GM23338 (cell line): ENCODE data around the gene CPLANE2. TPM values are rescaled to one million over a fixed set of nuclear protein-coding genes. Genes with fewer than 3 reads are reported as not detected.

Source experiments
- ATAC-seq: fragments of 200-7000 bp; cut with Tn5 transposase; 3 replicates; pipeline ENCODE4 v1.9.1; 2020
- DNase-seq: peaks from one replicate; pipeline ENCODE4 v3.0.0-alpha.2; 2015; ENCODE audit warnings: low spot score
- H2AFZ ChIP-seq: fragments of 200-600 bp; sonication (generic); 2 replicates; pipeline ENCODE4 v1.8.0; 2016; ENCODE audit warnings: antibody characterized with exemption, mild to moderate bottlenecking, moderate library complexity
- H3F3A ChIP-seq: fragments of 200-600 bp; sonication (generic); replicated peaks from 2 replicates; pipeline ENCODE4 v1.8.0; 2017; ENCODE audit warnings: antibody characterized with exemption, mixed run types, low read depth
- H3K27ac ChIP-seq: fragments of 200-600 bp; sonication (generic); 2 replicates; pipeline ENCODE4 v1.6.1; 2016; ENCODE audit warnings: low read depth
- H3K27me3 ChIP-seq: fragments of 200-600 bp; sonication (generic); 2 replicates; pipeline ENCODE4 v1.8.0; 2016; ENCODE audit warnings: mild to moderate bottlenecking, mixed run types, moderate library complexity; ENCODE audit not compliant: insufficient read depth
- H3K36me3 ChIP-seq: fragments of 200-600 bp; sonication (generic); 2 replicates; pipeline ENCODE4 v1.8.0; 2016; ENCODE audit warnings: mild to moderate bottlenecking; ENCODE audit not compliant: insufficient read depth
- H3K4me1 ChIP-seq: fragments of 200-600 bp; sonication (generic); 2 replicates; pipeline ENCODE4 v1.8.0; 2016; ENCODE audit warnings: mild to moderate bottlenecking, moderate library complexity; ENCODE audit not compliant: insufficient read depth
- H3K4me2 ChIP-seq: fragments of 200-600 bp; sonication (generic); 2 replicates; pipeline ENCODE4 v1.7.1; 2017; ENCODE audit warnings: mixed run types
- H3K4me3 ChIP-seq: fragments of 200-600 bp; sonication (generic); 2 replicates; pipeline ENCODE4 v1.6.1; 2016; ENCODE audit warnings: mixed run types
- H3K79me2 ChIP-seq: fragments of 200-600 bp; sonication (generic); replicated peaks from 2 replicates; pipeline ENCODE4 v1.8.0; 2017; ENCODE audit warnings: mild to moderate bottlenecking; ENCODE audit not compliant: insufficient read depth
- H3K9me2 ChIP-seq: fragments of 200-600 bp; sonication (generic); 2 replicates; pipeline ENCODE4 v1.8.0; 2017; ENCODE audit not compliant: insufficient read depth
- H4K20me1 ChIP-seq: fragments of 200-600 bp; sonication (generic); replicated peaks from 2 replicates; pipeline ENCODE4 v1.8.0; 2017; ENCODE audit warnings: mild to moderate bottlenecking; ENCODE audit not compliant: insufficient read depth
- H3K27ac Mint-ChIP-seq: 2 replicates; pipeline ENCODE4 v1.8.0; 2020; ENCODE audit warnings: inconsistent platforms, mild to moderate bottlenecking, moderate library complexity, mixed read lengths
- H3K27me3 Mint-ChIP-seq: 3 replicates; pipeline ENCODE4 v1.8.0; 2022; ENCODE audit warnings: low read depth, mild to moderate bottlenecking, moderate library complexity, mixed read lengths, inconsistent platforms; ENCODE audit not compliant: insufficient read depth, poor library complexity
- H3K36me3 Mint-ChIP-seq: 3 replicates; pipeline ENCODE4 v1.8.0; 2021; ENCODE audit warnings: low read depth, mild to moderate bottlenecking, inconsistent platforms, moderate library complexity, mixed read lengths
- H3K4me1 Mint-ChIP-seq: 3 replicates; pipeline ENCODE4 v1.8.0; 2020; ENCODE audit warnings: mild to moderate bottlenecking, inconsistent platforms, mixed read lengths
- H3K4me3 Mint-ChIP-seq: 3 replicates; pipeline ENCODE4 v1.8.0; 2021; ENCODE audit warnings: moderate library complexity, mild to moderate bottlenecking, inconsistent platforms, mixed read lengths
- H3K9me3 Mint-ChIP-seq: 3 replicates; pipeline ENCODE4 v1.8.0; 2020; ENCODE audit warnings: moderate library complexity, mild to moderate bottlenecking, inconsistent platforms, mixed read lengths
- EZH2 ChIP-seq: fragments of 200-600 bp; sonication (generic); IDR thresholded peaks from one replicate; pipeline ENCODE4 v1.8.0; 2017; ENCODE audit warnings: antibody characterized with exemption, mild to moderate bottlenecking, low read depth; ENCODE audit not compliant: unreplicated experiment
- JUNB ChIP-seq: IDR thresholded peaks from one replicate; pipeline ENCODE4 v1.6.1; 2016; ENCODE audit warnings: antibody characterized with exemption; ENCODE audit not compliant: unreplicated experiment
- POLR2AphosphoS5 ChIP-seq: IDR thresholded peaks from 2 replicates; pipeline ENCODE4 v1.6.1; 2016; ENCODE audit warnings: antibody characterized with exemption, low read depth
- REST ChIP-seq: IDR thresholded peaks from one replicate; pipeline ENCODE4 v1.6.1; 2018; ENCODE audit warnings: antibody characterized with exemption; ENCODE audit not compliant: unreplicated experiment
- STAT1 ChIP-seq: IDR thresholded peaks from one replicate; pipeline ENCODE4 v1.6.1; 2016; ENCODE audit warnings: antibody characterized with exemption; ENCODE audit not compliant: unreplicated experiment
- polyA plus RNA-seq: library from polyadenylated mRNA; unstranded; fragments of >200 nt; fragmentation: Nextera tagmentation; extraction: Ambion mirVana; gene quantifications from 2 replicates; pipeline ENCODE4 v1.2.1, GENCODE V29; 2016
- total RNA-seq: library from RNA; depleted of rRNA; stranded (reverse); fragments of >200 nt; shearing (Covaris generic); gene quantifications from 2 replicates; pipeline ENCODE4 v1.2.3, GENCODE V29; 2014
- TF ChIP-seq, protein P1 (sequence below): fragments of 250-450 bp; sonication (Bioruptor Pico); IDR thresholded peaks from 2 replicates; pipeline ENCODE4 v1.5.0; 2020; ENCODE audit warnings: mild to moderate bottlenecking, moderate library complexity

The CPLANE2 gene
- total and polyA plus RNA-seq, 2 experiments from 2014 or later: 0.44 to 1.8 TPM

DNA sequence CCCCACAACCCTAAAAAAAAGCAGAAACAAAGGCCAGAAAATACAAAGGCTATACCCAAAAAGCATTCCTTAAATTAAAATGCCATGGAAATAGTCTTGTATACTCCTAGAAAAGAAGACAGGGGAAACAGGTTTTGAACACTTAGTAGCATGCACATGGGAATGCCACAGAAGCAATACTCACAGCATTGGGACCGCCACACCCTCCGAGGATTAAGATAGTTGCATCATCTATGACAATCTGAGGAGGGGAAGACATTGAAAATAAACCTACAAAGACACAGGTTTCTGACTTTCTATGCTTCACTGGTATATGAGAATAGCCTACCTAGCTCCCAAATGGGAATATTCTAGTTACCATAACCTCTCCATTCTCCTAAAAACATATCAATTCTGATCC is 15.9 kb upstream of the CPLANE2 start (continued):
- TF ChIP-seq, protein P1, sequence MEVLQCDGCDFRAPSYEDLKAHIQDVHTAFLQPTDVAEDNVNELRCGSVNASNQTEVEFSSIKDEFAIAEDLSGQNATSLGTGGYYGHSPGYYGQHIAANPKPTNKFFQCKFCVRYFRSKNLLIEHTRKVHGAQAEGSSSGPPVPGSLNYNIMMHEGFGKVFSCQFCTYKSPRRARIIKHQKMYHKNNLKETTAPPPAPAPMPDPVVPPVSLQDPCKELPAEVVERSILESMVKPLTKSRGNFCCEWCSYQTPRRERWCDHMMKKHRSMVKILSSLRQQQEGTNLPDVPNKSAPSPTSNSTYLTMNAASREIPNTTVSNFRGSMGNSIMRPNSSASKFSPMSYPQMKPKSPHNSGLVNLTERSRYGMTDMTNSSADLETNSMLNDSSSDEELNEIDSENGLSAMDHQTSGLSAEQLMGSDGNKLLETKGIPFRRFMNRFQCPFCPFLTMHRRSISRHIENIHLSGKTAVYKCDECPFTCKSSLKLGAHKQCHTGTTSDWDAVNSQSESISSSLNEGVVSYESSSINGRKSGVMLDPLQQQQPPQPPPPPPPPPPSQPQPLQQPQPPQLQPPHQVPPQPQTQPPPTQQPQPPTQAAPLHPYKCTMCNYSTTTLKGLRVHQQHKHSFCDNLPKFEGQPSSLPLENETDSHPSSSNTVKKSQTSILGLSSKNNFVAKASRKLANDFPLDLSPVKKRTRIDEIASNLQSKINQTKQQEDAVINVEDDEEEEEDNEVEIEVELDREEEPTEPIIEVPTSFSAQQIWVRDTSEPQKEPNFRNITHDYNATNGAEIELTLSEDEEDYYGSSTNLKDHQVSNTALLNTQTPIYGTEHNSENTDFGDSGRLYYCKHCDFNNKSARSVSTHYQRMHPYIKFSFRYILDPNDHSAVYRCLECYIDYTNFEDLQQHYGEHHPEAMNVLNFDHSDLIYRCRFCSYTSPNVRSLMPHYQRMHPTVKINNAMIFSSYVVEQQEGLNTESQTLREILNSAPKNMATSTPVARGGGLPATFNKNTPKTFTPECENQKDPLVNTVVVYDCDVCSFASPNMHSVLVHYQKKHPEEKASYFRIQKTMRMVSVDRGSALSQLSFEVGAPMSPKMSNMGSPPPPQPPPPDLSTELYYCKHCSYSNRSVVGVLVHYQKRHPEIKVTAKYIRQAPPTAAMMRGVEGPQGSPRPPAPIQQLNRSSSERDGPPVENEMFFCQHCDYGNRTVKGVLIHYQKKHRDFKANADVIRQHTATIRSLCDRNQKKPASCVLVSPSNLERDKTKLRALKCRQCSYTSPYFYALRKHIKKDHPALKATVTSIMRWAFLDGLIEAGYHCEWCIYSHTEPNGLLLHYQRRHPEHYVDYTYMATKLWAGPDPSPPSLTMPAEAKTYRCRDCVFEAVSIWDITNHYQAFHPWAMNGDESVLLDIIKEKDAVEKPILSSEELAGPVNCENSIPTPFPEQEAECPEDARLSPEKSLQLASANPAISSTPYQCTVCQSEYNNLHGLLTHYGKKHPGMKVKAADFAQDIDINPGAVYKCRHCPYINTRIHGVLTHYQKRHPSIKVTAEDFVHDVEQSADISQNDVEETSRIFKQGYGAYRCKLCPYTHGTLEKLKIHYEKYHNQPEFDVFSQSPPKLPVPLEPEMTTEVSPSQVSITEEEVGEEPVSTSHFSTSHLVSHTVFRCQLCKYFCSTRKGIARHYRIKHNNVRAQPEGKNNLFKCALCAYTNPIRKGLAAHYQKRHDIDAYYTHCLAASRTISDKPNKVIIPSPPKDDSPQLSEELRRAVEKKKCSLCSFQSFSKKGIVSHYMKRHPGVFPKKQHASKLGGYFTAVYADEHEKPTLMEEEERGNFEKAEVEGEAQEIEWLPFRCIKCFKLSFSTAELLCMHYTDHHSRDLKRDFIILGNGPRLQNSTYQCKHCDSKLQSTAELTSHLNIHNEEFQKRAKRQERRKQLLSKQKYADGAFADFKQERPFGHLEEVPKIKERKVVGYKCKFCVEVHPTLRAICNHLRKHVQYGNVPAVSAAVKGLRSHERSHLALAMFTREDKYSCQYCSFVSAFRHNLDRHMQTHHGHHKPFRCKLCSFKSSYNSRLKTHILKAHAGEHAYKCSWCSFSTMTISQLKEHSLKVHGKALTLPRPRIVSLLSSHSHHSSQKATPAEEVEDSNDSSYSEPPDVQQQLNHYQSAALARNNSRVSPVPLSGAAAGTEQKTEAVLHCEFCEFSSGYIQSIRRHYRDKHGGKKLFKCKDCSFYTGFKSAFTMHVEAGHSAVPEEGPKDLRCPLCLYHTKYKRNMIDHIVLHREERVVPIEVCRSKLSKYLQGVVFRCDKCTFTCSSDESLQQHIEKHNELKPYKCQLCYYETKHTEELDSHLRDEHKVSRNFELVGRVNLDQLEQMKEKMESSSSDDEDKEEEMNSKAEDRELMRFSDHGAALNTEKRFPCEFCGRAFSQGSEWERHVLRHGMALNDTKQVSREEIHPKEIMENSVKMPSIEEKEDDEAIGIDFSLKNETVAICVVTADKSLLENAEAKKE (CRISPR knock-in tag): no peak
- TF ChIP-seq REST (no peak), JUNB (no peak)

DNA sequence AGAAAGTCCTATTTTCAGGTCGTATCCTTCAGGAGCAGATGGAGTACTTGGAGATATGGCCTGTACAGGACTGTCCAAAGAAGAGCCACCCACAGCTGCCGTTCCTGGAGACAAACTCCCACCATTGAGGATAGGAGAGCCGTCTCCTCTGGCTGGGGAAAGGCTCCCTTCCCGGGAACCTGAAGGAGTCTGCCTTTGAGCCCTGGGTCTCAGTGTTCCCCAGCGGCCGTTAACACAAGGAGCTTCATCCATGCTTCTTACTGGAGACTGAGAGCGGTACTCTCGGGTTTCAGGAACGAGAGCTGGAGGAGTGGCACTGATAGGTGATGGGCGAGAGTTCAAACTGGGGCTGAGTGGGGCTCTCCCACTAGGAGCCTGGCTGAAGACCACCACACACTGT is 14.4 kb upstream of the CPLANE2 start:
- Histone ChIP-seq H3K4me3 (no peak overlapping the region), H3K9me2 (no peaks in the 10 kb centered on the region), H4K20me1 (peaks cover 5% of the 10 kb centered on the region), H3K79me2 (no peaks in the 10 kb centered on the region), H3K36me3 (peaks cover 8% of the 10 kb centered on the region; the same call in 1 of the 2 replicates), H3F3A (peaks cover 6% of the 10 kb centered on the region; the same call in 1 of the 2 replicates), H3K27ac (no peak overlapping the region), H2AFZ (no peak overlapping the region), H3K4me2 (no peak overlapping the region), H3K4me1 (no peaks in the 10 kb centered on the region), H3K27me3 (no peaks in the 10 kb centered on the region)
- no peaks in the 10 kb centered on the region for H3K9me3 Mint-ChIP-seq
- H3K27ac Mint-ChIP-seq: no peak overlapping the region
- H3K27me3 Mint-ChIP-seq: no peaks in the 10 kb centered on the region
- peaks cover under 1% of the 10 kb centered on the region; the same call in 1 of the 3 replicates for H3K4me1 Mint-ChIP-seq
- H3K4me3 Mint-ChIP-seq: no peak overlapping the region
- ATAC-seq (no peak), DNase-seq (no peak)
- H3K36me3 Mint-ChIP-seq: peaks cover 8% of the 10 kb centered on the region
- no peak for TF ChIP-seq STAT1
- TF ChIP-seq, protein P1 (CRISPR knock-in tag): no peak
- no peak for TF ChIP-seq POLR2AphosphoS5
- TF ChIP-seq JUNB: no peak
- TF ChIP-seq EZH2: no peak
